Panc1 (cell line): ENCODE data around the gene ABCC8.

Source experiments
- POLR2AphosphoS5 ChIP-seq: IDR thresholded peaks from 2 replicates; pipeline ENCODE4 v1.6.1; 2012; ENCODE audit warnings: mild to moderate bottlenecking, low read depth, low read length, moderate library complexity
- SIN3A ChIP-seq: IDR thresholded peaks from 2 replicates; pipeline ENCODE4 v1.6.1; 2012; ENCODE audit warnings: low read depth, mild to moderate bottlenecking, low read length, moderate library complexity, borderline replicate concordance; ENCODE audit not compliant: insufficient read depth
- TCF7L2 ChIP-seq: IDR thresholded peaks from 2 replicates; pipeline ENCODE4 v1.6.1; 2011; ENCODE audit warnings: mild to moderate bottlenecking, low read depth, low read length, inconsistent platforms
- TF ChIP-seq, protein P1 (sequence below): fragments of 450-650 bp; IDR thresholded peaks from 2 replicates; pipeline ENCODE4 v1.5.1; 2017; ENCODE audit warnings: mild to moderate bottlenecking

- TF ChIP-seq, protein P1, sequence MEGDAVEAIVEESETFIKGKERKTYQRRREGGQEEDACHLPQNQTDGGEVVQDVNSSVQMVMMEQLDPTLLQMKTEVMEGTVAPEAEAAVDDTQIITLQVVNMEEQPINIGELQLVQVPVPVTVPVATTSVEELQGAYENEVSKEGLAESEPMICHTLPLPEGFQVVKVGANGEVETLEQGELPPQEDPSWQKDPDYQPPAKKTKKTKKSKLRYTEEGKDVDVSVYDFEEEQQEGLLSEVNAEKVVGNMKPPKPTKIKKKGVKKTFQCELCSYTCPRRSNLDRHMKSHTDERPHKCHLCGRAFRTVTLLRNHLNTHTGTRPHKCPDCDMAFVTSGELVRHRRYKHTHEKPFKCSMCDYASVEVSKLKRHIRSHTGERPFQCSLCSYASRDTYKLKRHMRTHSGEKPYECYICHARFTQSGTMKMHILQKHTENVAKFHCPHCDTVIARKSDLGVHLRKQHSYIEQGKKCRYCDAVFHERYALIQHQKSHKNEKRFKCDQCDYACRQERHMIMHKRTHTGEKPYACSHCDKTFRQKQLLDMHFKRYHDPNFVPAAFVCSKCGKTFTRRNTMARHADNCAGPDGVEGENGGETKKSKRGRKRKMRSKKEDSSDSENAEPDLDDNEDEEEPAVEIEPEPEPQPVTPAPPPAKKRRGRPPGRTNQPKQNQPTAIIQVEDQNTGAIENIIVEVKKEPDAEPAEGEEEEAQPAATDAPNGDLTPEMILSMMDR = no peak
- no peak for TF ChIP-seq TCF7L2
- no peak for TF ChIP-seq POLR2AphosphoS5
- TF ChIP-seq SIN3A = no peak
Observed at GRCh38 chr11:17446482-17446881, 30.2 kb downstream of the ABCC8 start.
